K562 (cell line): ENCODE measurements around the gene RNH1. TPM values are rescaled to one million over a fixed set of nuclear protein-coding genes. Genes with fewer than 3 reads are reported as not detected.
A peak's percentile ranks its signal among the peaks of the same experiment; 100 is the strongest.

Experiments
- ATAC-seq: fragments of 200-7000 bp; cut with Tn5 transposase; 3 replicates; pipeline ENCODE4 v1.9.1; 2020; ENCODE audit warnings: moderate library complexity
- BruUV-seq: library from RNA; stranded (reverse); fragments of 400-500 nt; replicated peaks from 2 replicates; lab custom pipeline; 2021; lab: Mats Ljungman, UMichigan
- CTCF ChIA-PET: fragments of 300-600 bp; formaldehyde crosslinking; extraction: SDS; loops from one replicate; lab custom pipeline; 2021; ENCODE audit warnings: low intra/inter-chr PET ratio; lab: Yijun Ruan, JAX
- POLR2A ChIA-PET: fragments of 300-600, 350-650 bp; sonication (Branson Sonifier 250); formaldehyde crosslinking; extraction: SDS; loops from one replicate; lab custom pipeline; 2021; ENCODE audit warnings: antibody characterized with exemption, inconsistent platforms; lab: Yijun Ruan, JAX
- DNase-seq, 4 experiments: peaks; one replicate each; pipeline versions ENCODE4 v3.0.0 to v3.0.0-alpha.2; 2011 to 2018; ENCODE audit warnings: low spot score in 3 of 4, mixed read lengths in 3 of 4; ENCODE audit errors: extremely low read depth in 1 of 4
- FAIRE-seq: peaks from 2 replicates; lab custom pipeline; 2011; peaks lifted over from hg19 to GRCh38; lab: Jason Lieb, UNC
- H2AFZ ChIP-seq: 2 replicates; pipeline ENCODE4 v1.6.0; 2011; ENCODE audit warnings: low read depth, low read length, control low read depth, inconsistent platforms
- H3K27ac ChIP-seq: fragments of 200-600 bp; 3 replicates; pipeline ENCODE4 v1.8.0; 2011; ENCODE audit warnings: low read depth, mild to moderate bottlenecking, control low read depth, inconsistent platforms, low read length, moderate library complexity, mixed read lengths; ENCODE audit errors: extremely low read depth
- H3K27me3 ChIP-seq, 2 experiments: fragments of 300-600 bp in 1 of 2; 2 replicates in 1 of 2; 3 replicates in 1 of 2; pipeline versions ENCODE4 v1.6.0 to v1.8.0; 2011; ENCODE audit warnings: inconsistent platforms in 2 of 2, low read length in 2 of 2, mild to moderate bottlenecking in 1 of 2, mixed read lengths in 1 of 2, moderate library complexity in 1 of 2; ENCODE audit not compliant: control insufficient read depth in 2 of 2, insufficient read depth in 2 of 2
- H3K36me3 ChIP-seq: fragments of 300-600 bp; 3 replicates; pipeline ENCODE4 v1.8.0; 2011; ENCODE audit warnings: mild to moderate bottlenecking, low read length, inconsistent platforms; ENCODE audit not compliant: control insufficient read depth, insufficient read depth
- H3K4me1 ChIP-seq, 2 experiments: fragments of 200-600 bp in 1 of 2; replicated peaks in 1 of 2; 2 replicates in 1 of 2; 3 replicates in 1 of 2; pipeline versions ENCODE4 v1.5.1 to v1.8.0; 2011; ENCODE audit warnings: inconsistent platforms in 2 of 2, low read length in 2 of 2, mild to moderate bottlenecking in 1 of 2, mixed read lengths in 1 of 2, moderate library complexity in 1 of 2; ENCODE audit not compliant: control insufficient read depth in 2 of 2, insufficient read depth in 2 of 2
- H3K4me2 ChIP-seq: 2 replicates; pipeline ENCODE4 v1.6.1; 2011; ENCODE audit warnings: low read length, control low read depth, inconsistent platforms, mixed read lengths; ENCODE audit not compliant: insufficient read depth
- H3K4me3 ChIP-seq: fragments of 200-600 bp; sonication (generic), shearing (Covaris generic); 2 replicates; pipeline ENCODE4 v1.5.1; 2016; ENCODE audit warnings: control low read depth, inconsistent platforms
- H3K79me2 ChIP-seq: fragments of 200-600 bp; 3 replicates; pipeline ENCODE4 v1.8.0; 2011; ENCODE audit warnings: low read length, inconsistent platforms; ENCODE audit not compliant: control insufficient read depth, insufficient read depth
- H3K9ac ChIP-seq, 2 experiments: 2 replicates each; pipeline versions ENCODE4 v1.6.0 to v1.6.1; 2011; ENCODE audit warnings: low read depth in 2 of 2, low read length in 2 of 2, control low read depth in 1 of 2, inconsistent platforms in 1 of 2, mild to moderate bottlenecking in 1 of 2, mixed read lengths in 1 of 2; ENCODE audit not compliant: insufficient read depth in 1 of 2
- H3K9me1 ChIP-seq: one replicate; pipeline ENCODE4 v1.6.0; 2011; ENCODE audit warnings: inconsistent platforms, mild to moderate bottlenecking, low read length, moderate library complexity; ENCODE audit not compliant: control insufficient read depth, insufficient read depth
- H3K9me3 ChIP-seq: replicated peaks from 2 replicates; pipeline ENCODE4 v1.5.1; 2011; ENCODE audit warnings: low read depth, low read length, inconsistent platforms; ENCODE audit not compliant: control insufficient read depth, insufficient read depth
- H4K20me1 ChIP-seq: replicated peaks from 2 replicates; pipeline ENCODE4 v1.6.1; 2011; ENCODE audit warnings: low read length, inconsistent platforms, mixed read lengths; ENCODE audit not compliant: control insufficient read depth, insufficient read depth
- ADNP ChIP-seq: fragments of 200-800 bp; sonication (Bioruptor generic); IDR thresholded peaks from 2 replicates; pipeline ENCODE4 v1.6.1; 2016; ENCODE audit warnings: missing genetic modification characterization, missing compliant biosample characterization
- ATF1 ChIP-seq, 2 experiments: fragments of 450-650 bp in 1 of 2; IDR thresholded peaks; 2 replicates each; pipeline ENCODE4 v1.6.1; 2016; ENCODE audit warnings: missing compliant biosample characterization in 1 of 2, missing genetic modification characterization in 1 of 2
- HDAC2 ChIP-seq: fragments of 450-650 bp; IDR thresholded peaks from 2 replicates; pipeline ENCODE4 v1.6.1; 2016; ENCODE audit warnings: mild to moderate bottlenecking
- HDAC8 ChIP-seq: fragments of 450-650 bp; IDR thresholded peaks from 2 replicates; pipeline ENCODE4 v1.6.1; 2016; ENCODE audit warnings: mild to moderate bottlenecking, missing genetic modification characterization, moderate library complexity, missing compliant biosample characterization
- SIN3A ChIP-seq, 2 experiments: fragments of 150-350 bp in 1 of 2; IDR thresholded peaks; 2 replicates each; pipeline ENCODE4 v1.6.1; 2011 to 2016; ENCODE audit warnings: borderline replicate concordance in 2 of 2, low read depth in 2 of 2, low read length in 2 of 2, mild to moderate bottlenecking in 2 of 2, moderate library complexity in 2 of 2; ENCODE audit not compliant: control insufficient read depth in 1 of 2
- SRSF3 ChIP-seq: fragments of 200-400 bp; formaldehyde crosslinking; IDR thresholded peaks from 2 replicates; pipeline ENCODE4 v1.6.1; 2016; ENCODE audit warnings: mild to moderate bottlenecking, low read length, moderate library complexity; ENCODE audit not compliant: insufficient read depth
- SUPT5H ChIP-seq: fragments of 450-650 bp; IDR thresholded peaks from 2 replicates; pipeline ENCODE4 v1.6.1; 2016
- TBL1XR1 ChIP-seq, 2 experiments: IDR thresholded peaks; 2 replicates each; pipeline ENCODE4 v1.6.1; 2012; ENCODE audit warnings: improper control_type of control experiment in 2 of 2, low read length in 2 of 2, mild to moderate bottlenecking in 1 of 2
- ZNF282 ChIP-seq: sonication (generic); formaldehyde crosslinking; IDR thresholded peaks from 2 replicates; pipeline ENCODE4 v1.8.1; 2023; ENCODE audit warnings: missing genetic modification reagents
- ZNF384 ChIP-seq: IDR thresholded peaks from 2 replicates; pipeline ENCODE4 v1.6.1; 2012; ENCODE audit warnings: low read depth, low read length, improper control_type of control experiment
- ZNF431 ChIP-seq: sonication (generic); formaldehyde crosslinking; IDR thresholded peaks from 2 replicates; pipeline ENCODE4 v1.8.0; 2022; ENCODE audit warnings: mild to moderate bottlenecking, missing genetic modification reagents
- ZNF561 ChIP-seq: fragments of 450-650 bp; formaldehyde crosslinking; conservative IDR thresholded peaks from 2 replicates; pipeline ENCODE4 v1.4.0; 2020; ENCODE audit warnings: mild to moderate bottlenecking, moderate library complexity
- ZNF586 ChIP-seq: fragments of 450-650 bp; formaldehyde crosslinking; conservative IDR thresholded peaks from 2 replicates; pipeline ENCODE4 v1.4.0; 2020; ENCODE audit warnings: mild to moderate bottlenecking, moderate library complexity
- ZNF707 ChIP-seq: fragments of 250-450 bp; sonication (Bioruptor Pico); conservative IDR thresholded peaks from 2 replicates; pipeline ENCODE4 v1.8.0; 2022; ENCODE audit warnings: inconsistent platforms, mild to moderate bottlenecking, moderate library complexity
- WGBS: fragments of 100-300 bp; shearing (Covaris generic); methylation state at CpG from one replicate; pipeline ENCODE4 v1.1.6; 2016; ENCODE audit warnings: low coverage, mixed read lengths; ENCODE audit not compliant: insufficient coverage; ENCODE audit errors: missing lambda C conversion rate; 5-methylcytosine and 5-hydroxymethylcytosine counted together
- in situ Hi-C: fragments of 300-500 bp; cut with MboI; formaldehyde crosslinking; loops from 4 replicates; pipeline ENCODE4 v1.15.0; 2018; ENCODE audit warnings: inconsistent platforms, mixed read lengths
- intact Hi-C: fragments of 100-400 bp; cut with micrococcal nuclease; formaldehyde crosslinking; loops from 2 replicates; pipeline ENCODE4 v1.14.2; 2022
- polyA plus RNA-seq, 8 experiments: library from polyadenylated mRNA; depleted of rRNA in 4 of 8; stranded (reverse) in 5 of 8; unstranded in 3 of 8; fragments of >200 nt; fragmentation: Nextera tagmentation in 2 of 8; fragmentation: Illumina TruSeq in 1 of 8; extraction: Ambion mirVana in 2 of 8; extraction: Trizol in 1 of 8; gene quantifications; 2 replicates each; pipeline versions ENCODE4 v1.2.1 to v1.2.3, GENCODE V29; 2011 to 2014; ENCODE audit warnings: inconsistent platforms in 1 of 8, missing spikeins in 1 of 8
- total RNA-seq, 7 experiments: library from RNA; depleted of rRNA in 6 of 7; stranded (reverse); fragments of >200 nt in 6 of 7; fragmentation: Illumina TruSeq in 2 of 7; extraction: Trizol in 2 of 7; gene quantifications; 2 replicates each; pipeline versions ENCODE4 v1.2.1 to v1.2.3, GENCODE V29; 2011 to 2021; ENCODE audit warnings: low replicate concordance in 1 of 7
- TF ChIP-seq, protein P1 (sequence below): fragments of 450-650 bp; formaldehyde crosslinking; IDR thresholded peaks from 2 replicates; pipeline ENCODE4 v1.4.0; 2020; ENCODE audit warnings: mild to moderate bottlenecking, mixed read lengths

RNH1 gene
- total and polyA plus RNA-seq, 9 of the 15 experiments (the other 6 are each of a cell fraction or from before 2014, with no cell fraction given) = 2.5 to 160 (median 44.3) TPM

DNA sequence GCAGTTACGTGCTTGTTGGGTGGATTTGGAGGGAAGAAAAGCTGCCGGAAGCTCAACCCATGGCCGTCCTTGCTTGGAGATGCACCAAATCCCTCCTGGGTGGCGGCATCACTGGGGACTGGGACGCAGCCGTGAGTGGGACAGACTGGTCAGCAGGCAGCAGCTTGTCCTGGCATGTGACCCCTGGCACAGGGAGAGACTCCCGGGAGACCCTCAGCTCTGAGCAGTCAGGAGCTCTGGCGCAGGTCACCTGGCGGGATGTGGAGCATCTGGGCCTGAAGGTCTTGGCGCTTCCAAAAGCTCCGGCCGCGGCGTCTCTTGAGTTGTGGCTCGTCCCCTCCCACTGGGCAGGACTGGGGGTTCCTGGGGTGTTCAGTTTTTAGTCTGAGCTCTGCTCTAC, 30.6 kb downstream of the RNH1 start (continued):
- TF ChIP-seq SRSF3 (no peak), ZNF707 (no peak), ZNF586 (no peak), ZNF431 (CRISPR knock-in tag) (no peak), ZNF561 (CRISPR knock-in tag) (no peak)

DNA sequence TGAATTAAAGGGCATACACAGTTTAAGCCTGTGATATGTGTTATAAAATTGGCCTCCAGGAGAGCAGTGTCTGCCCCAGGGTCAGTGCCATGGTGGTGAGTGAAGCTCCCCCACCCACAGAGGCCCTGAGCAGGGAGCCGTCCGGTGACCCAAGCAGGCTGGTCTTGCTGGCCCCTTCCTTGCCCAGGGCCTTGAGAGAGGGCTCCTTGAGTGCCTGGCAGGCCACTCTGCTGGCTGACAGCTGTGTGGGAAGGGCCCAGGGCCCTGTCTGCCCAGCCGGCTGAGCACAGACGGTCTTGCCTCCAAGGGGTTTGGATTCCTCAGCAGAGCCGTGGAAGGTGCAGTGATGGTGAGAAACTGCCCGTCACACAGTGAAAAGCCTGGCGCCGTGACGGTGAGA, 31.1 kb downstream of the RNH1 start:
- FAIRE-seq (no peak), DNase-seq (no peak), ATAC-seq (no peak)
- no peak overlapping the region for H3K27ac ChIP-seq
- ChIA-PET CTCF (no interaction called here), POLR2A (interaction anchor here (0.6 to 1.1 kb wide), 3 partner anchors 15 to 58 kb away, joined by 3 to 4 read pairs (median 4); no protein-coding TSS in a partner anchor)
- H3K4me3 ChIP-seq = no peak overlapping the region
- H3K9me3 ChIP-seq = no peaks in the 10 kb centered on the region
- no TSS peak for BruUV-seq
- no peak overlapping the region for H3K4me2 ChIP-seq
- WGBS = 98% methylated on average over 9 of the region's 9 CpGs
- H2AFZ ChIP-seq = no peak overlapping the region
- H3K9ac ChIP-seq = peak overlapping the region in 1 of 2 experiments; percentile 41; a peak in 1 of 4 replicates
- no peaks in the 10 kb centered on the region for H3K27me3 ChIP-seq
- H3K9me1 ChIP-seq = no peaks in the 10 kb centered on the region
- peaks cover 0 to 41% of the 10 kb centered on the region in 2 experiments; a peak in 1 of 5 replicates for H3K4me1 ChIP-seq
- no peaks in the 10 kb centered on the region for H4K20me1 ChIP-seq
- H3K79me2 ChIP-seq = peaks cover 45% of the 10 kb centered on the region
- intact Hi-C loops = no loop called here
- H3K36me3 ChIP-seq = peaks cover 26% of the 10 kb centered on the region
- in situ Hi-C loops = no loop called here
- TF ChIP-seq TBL1XR1 (IDR thresholded peaks at IDR 0.05; ENCODE audit: low read length in 2 of 2) (no peak), ATF1 (CRISPR knock-in tag; IDR thresholded peaks at IDR 0.05) (no peak), ATF1 (tag; IDR thresholded peaks at IDR 0.05) (no peak), ZNF282 (CRISPR knock-in tag) (no peak), HDAC8 (no peak), SUPT5H (no peak), ADNP (no peak), HDAC2 (no peak), ZNF384 (no peak), SIN3A (IDR thresholded peaks at IDR 0.05; ENCODE audit: borderline replicate concordance in 2 of 2, control insufficient read depth in 1 of 2, low read depth in 2 of 2, low read length in 2 of 2) (no peak)
- TF ChIP-seq, protein P1, sequence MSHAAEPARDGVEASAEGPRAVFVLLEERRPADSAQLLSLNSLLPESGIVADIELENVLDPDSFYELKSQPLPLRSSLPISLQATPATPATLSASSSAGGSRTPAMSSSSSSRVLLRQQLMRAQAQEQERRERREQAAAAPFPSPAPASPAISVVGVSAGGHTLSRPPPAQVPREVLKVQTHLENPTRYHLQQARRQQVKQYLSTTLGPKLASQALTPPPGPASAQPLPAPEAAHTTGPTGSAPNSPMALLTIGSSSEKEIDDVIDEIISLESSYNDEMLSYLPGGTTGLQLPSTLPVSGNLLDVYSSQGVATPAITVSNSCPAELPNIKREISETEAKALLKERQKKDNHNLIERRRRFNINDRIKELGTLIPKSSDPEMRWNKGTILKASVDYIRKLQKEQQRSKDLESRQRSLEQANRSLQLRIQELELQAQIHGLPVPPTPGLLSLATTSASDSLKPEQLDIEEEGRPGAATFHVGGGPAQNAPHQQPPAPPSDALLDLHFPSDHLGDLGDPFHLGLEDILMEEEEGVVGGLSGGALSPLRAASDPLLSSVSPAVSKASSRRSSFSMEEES (CRISPR knock-in tag) = no peak
